Activated CD8-positive, alpha-beta memory T cell treated with anti-CD3 and anti-CD28 coated beads for 48 hours (primary cell): ENCODE measurements around the gene ADPRH.
"Not testable (repeated sequence)": the region's sequence is repeated elsewhere in the genome, so short reads cannot be mapped to it uniquely, and the experiment has no call there.

ENCODE experiments used
- DNase-seq, 3 experiments: peaks; one replicate each; pipeline ENCODE4 v3.0.0-alpha.2; 2020; ENCODE audit warnings: low read depth in 2 of 3, low spot score in 2 of 3

The ADPRH gene

DNA sequence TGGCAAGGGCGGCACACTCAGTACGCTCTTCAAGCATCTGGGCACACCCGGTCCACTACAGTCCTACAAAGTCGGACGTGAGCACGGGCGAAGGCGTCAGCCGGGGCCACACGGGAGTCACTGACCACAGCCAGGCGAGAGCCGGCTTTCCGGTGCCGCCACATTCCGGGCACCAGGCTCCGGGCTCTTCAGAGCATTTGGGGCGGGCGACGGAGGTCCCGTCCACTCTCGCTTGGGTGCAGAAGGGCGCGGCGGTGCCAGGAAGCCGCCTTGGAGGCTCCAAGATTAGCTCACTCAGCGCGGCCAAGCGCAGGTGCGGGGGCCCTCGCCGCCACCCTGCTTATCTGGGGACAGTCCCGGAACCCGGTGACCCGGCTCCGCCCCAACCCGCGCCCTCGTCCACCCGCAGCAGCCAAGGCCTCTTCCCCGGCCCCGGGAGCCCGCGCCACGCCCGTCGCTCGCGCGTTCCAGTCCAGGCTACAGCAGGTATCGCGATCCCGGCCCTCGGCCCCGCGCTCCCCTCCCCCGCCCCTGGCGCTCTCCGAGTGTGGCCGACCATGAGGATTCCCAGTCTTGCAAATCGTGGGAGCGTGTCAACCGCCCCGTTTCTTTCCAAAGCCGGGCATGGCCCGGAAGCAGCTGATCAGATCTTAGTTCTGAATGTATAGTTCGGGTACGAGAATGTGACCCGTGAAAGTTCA lies at the start of gene ADPRH:
Gene ADPRH, plus strand, starts transcription at position 127 of the 701 bp plus-strand sequence. CDS start 2,678 bp downstream, outside the sequence.
- peak; percentile 29 to 41 (median 32) for DNase-seq

DNA sequence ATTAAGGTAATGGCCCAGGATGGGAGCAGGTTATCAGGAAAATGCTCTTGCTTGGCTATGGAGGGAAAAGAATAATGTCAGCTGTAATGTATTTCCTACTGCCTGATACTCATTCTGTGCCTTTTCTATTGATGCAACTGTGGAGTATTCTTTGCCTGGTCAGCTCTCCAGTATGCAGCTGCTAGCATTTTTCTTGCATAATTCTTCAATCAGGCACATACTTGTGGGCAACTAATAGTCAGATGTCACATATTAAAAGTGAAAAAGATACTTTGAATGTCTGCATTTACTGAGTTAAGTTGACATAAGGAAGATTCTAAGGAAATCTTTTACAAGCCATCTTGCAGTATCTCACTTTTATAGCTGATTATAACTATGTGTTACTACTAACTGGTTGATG lies 49.4 kb upstream of the ADPRH start:
- DNase-seq = no peak

DNA sequence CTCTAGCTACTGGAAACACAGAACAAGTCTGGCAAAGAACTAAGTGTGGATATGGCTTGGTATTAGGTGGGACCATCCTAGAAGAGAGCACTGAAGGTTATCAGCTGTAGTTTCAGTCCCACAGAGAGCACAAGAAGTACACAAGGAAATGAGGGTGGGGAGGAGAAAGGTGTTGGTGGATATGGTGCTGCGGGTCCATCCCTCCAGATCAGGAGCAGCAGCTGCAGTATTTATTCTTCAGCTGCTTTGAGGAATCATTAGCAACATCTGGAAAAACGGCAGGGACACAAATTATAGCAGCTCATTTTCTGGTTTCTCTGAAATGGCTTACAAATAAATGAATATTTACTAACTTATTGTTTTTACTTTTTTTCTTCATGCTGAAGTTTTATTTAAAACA lies 48.8 kb upstream of the ADPRH start:
- DNase-seq = no peak

DNA sequence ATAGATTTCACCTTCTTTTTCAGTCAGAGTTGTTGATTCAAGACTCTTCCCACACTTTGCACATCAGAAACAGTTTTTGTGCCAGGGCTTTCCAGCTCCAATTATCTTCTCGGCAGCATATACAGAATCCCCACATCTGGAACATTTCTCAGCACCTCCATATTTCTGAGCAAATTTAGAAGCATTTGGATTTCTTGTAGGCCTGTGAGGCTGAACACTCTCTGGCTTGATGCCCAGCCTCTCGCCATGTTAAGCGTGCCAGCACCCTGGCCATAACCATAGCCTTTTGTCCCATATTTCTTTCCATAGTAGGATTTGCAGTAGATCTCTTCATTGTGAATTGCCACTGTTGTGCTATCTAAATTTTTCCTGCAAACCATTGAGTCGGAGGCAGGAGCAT lies 48.1 kb upstream of the ADPRH start:
- DNase-seq = no peak

DNA sequence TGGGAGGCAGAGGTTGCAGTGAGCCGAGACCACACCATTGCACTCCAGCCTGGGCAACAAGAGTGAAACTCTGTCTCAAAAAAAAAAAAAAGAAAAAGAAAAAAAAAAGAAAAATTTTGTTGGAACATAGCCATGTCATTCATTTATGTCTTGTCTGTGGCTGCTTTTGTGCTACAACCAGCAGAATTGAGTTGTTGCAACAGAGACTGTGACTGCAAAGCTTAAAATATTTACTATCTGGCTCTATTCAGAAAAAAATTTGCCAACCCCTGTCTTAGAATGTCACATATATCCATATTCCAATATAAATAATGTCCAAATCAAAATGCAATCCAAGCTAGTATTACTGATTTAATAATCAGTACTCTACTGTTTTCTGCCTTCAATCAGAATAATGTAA lies 45.0 kb upstream of the ADPRH start:
- no peak for DNase-seq

DNA sequence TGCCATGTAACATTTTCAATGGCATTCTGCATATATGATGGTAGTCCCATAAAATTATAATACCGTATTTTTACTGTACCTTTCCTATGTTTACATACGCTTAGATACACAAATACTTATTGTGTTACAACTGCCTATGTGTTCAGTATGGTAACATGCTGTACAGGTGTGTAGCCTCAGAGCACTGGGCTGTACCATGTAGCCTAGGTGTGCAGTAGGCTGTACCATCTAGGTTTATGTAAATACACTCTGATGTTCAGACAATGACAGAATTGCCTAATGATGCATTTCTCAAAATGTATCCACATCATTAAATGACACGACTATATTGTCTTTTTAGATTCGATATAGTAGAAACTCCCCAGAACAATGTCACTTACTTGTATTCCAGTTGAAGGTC lies 42.5 kb upstream of the ADPRH start:
- no peak for DNase-seq

DNA sequence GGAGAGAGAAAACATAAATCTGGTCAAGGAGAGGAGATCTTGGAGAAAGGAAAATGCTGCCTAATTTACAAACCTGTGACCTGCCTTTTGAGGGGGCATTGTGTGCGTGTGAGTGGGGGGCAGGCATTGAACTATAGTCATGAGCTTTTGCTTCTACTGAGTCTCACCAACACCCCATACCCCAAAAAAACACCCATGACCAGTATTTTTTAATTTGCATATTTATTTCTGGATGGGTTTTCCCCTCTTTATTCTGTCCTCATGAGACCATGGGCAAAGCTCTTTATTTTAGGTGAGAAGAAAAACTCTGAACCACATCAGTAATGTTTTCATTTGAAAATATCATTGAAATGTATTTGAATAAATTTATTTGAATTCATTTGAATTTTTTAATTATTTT lies 40.5 kb upstream of the ADPRH start:
- DNase-seq = no peak

DNA sequence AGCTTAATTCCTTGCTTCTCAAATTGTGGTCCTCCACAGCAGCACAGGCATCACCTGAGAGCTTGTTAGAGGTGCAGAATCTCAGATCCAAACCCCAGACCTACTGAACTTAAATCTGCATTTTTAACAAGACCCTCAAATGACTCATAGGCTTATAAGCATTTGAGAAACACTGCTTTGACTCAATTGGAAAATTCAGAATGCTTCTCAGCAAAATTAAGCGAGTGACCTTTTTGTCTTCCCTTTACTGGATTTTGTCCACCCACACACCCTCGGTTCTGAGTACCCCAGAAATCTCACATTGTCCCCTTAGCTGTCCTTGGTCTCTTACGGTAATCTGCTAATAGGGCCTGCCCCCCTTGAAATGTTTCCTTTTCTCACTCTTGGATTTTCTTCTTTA lies 37.7 kb upstream of the ADPRH start:
- DNase-seq = no peak

DNA sequence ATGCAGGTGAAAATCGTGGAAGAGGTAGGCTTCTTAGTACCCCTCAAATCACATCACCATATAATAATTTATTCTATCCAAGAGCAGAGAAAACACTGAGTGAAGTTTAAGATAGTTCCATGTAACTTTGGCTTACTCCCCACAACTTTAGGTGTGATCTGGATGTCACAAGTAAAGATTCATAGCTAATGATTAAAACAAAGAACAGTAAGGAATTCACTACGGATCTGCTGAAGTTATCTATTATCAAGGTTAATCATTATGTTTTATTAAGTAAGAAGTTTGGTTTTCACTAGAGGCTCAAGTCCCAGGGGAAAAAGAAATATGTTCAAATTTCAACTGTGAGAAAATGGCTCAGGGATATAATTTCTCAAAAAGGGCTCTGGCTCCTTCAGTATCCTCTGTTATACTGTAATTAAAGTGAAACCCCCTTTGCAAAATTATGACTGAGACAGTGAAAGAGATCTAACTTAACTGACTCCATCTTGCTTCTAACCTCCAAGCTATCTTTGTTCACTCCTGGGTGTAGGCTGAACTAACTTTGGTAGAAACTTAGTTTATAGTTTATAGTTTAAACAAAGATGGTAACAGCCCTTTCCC lies 37.0 kb upstream of the ADPRH start:
- DNase-seq = no peak

DNA sequence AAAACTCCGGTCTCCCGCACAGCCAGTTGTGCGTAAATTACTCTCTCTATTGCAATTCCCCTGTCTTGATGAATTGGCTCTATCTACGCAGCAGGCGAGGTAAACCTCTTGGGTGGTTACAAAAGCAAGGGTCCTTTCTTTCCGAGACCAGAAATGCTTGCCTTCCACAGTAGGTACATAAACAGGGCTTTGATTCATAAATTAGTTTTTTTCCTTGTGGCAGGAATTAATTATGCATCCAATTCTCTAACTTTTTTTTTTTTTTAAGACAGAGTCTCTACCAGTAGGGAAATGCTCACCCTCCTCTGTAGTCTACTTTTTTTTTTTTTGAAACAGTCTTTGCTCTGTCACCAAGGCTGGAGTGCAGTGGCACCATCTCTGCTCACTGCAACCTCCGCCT lies 36.1 kb upstream of the ADPRH start:
- no peak for DNase-seq

DNA sequence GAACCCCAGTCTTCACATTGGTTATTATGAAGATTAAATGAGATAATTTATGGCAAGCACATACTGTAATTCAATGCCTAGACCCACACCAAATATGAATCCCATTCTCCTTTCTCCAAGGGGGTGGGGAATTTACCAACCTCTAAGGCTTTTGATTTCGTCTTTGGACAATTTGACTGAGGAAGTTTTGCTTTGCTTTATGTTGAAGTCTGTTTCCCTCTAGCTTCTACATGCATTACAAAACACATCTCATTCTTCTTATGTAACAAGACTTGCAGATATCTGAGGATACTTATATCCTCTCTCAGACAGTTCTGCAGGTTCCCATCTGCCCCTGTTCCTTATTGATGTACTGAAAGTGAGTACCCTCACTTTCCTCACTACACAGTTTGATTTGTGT lies 32.1 kb upstream of the ADPRH start:
- DNase-seq = no peak

DNA sequence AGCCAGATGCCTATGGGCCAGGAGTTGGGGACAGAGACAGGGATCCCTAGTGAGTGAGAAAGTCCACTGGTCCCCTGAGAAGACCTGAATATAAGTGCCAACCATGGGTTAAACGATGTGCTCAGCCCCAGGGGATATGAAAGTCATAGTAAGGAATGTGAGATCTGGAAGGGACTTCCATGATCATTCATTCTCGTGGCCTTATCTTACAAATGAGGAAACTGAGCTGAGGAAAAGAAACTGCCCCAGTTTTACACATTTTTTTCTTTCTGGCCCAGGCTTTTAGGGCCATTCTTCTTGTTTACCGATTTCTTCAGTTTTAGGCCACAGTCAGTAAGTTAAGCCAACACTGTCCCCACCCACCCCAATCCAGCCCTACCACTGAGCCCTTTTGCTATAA lies 31.0 kb upstream of the ADPRH start:
- DNase-seq = no peak

DNA sequence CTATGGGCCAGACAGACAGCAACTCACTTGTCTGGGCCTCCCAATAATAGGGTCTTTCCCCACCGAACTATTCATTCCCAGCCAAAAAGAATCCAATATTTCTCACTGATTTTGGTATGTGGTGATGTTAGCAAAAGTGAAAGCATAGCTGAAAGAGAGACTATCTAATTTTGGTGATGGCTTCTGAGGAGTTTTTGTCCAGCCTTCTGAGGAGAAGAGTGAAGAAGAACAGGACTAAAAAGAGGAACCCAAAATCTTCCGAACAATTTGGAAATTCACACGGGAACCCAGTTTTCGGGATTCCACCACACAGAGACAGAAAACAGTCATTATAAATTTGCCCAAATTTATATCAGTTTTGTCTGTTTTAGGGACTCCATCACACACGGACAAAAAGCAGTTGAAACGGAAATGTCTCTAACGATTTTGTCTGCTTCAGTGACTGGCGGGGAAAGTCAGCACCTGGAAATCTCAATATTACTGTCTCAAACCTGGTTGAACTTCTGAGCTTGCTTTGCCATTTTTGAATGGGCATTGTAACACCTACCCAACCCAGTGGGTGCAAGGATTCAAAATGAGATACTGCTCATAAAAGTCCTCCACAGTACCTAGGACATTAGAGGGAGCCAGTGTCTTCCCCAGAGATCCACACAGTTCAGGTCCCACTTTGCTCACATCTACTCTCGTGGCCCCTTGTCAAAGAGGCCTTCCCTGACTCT lies 28.9 kb upstream of the ADPRH start:
- DNase-seq = no peak

DNA sequence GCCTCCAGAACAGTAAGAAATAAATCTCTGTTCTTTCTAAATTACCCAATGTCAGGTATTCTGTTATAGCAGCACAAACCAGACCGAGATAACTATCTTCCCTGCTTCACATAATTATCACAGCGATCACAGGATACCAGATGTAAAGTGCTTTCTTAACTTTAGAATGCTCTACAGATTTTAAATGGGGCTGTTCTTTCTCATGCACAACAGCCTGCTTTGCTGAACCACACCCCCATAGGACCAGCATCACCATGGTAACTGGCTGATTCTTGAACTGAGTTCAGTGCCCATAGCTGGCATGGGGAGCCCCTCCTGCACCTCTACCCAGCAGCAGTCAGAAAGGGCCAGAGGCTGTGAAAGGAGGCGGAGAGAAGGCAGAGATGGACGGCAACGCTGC lies 27.7 kb upstream of the ADPRH start:
- DNase-seq = no peak

DNA sequence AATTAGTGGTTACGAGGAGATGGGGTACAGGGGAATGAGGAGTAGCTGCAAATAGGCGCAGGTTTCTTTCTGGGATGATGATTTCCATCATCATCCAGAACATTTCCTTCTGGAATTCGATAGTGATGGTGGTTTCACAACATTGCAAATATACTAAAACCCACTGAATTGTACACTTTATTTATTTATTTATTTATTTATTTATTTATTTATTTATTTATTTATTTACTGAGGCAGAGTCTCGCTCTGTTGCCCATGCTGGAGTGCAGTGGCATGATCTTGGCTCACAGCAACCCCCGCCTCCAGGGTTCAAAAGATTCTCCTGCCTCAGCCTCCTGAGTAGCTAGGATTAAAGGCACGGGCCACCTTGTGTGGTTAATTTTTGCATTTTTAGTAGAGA lies 26.4 kb upstream of the ADPRH start:
- not testable (repeated sequence) for DNase-seq

DNA sequence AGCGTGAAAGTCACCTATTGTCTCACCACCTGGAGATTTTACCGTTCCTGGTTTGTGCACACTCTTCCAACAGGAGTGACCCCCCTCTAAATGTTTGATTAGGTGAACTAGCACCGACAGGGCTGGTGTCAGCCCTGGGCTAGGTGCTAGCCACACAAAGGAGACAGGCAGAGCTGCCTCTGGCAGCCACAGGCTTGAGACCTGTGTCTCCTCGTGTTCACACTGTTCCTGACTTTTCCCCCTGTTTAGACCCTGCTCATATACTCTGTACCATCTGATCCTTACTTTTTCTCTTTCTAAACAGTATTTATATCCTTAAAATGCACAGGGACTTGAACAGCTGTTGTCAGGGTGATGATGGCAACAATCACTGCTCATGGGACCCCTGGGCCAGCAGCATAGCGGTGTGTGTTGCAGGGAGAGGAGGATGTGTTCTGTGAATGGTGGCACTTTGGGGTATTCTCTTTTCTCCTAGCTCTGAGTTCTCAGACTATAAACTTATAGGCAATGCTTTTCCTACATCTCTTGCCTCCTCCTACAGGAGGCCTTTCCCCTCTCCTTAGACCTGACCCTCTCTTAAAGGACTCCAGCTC lies 25.4 kb upstream of the ADPRH start:
- no peak for DNase-seq

DNA sequence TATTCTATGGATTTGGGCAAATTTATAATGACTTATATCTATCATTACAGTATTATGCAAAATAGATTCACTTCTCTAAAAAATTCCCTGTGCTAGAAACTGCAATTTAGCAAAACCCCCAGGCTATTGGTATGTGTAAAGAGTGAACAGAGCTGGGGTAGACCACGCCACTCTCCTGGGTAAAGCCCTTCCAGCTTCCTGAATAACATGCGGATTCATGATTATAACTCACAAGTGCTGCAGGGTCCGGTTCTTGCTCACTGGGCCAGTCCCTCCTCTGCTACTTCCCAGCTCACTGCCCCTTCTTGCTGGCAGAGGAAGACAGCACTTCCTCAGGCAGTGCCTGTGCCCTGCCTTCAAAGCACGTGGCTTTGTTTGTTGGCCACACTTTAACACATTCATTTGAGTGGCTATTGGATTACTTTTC lies 24.0 kb upstream of the ADPRH start:
- no peak for DNase-seq

DNA sequence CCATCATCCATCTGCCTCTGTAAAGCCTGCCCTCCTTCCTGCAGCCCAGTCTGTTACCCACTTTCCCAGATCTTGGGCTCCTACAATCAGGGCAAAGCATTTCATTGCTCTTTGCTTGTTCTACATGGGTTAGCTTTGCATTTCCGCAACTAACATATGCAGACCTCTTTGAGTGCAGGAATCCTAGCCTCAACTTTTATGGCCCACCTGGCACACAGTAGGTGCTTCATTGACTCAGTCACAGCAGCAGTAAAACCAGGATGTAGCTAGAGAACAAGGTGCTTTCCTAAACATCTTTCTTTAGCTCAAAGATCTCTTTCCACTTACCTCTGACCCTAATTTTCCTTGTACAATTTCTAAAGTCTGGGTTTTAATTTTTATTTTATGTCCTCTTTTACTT lies 23.4 kb upstream of the ADPRH start:
- DNase-seq = no peak

DNA sequence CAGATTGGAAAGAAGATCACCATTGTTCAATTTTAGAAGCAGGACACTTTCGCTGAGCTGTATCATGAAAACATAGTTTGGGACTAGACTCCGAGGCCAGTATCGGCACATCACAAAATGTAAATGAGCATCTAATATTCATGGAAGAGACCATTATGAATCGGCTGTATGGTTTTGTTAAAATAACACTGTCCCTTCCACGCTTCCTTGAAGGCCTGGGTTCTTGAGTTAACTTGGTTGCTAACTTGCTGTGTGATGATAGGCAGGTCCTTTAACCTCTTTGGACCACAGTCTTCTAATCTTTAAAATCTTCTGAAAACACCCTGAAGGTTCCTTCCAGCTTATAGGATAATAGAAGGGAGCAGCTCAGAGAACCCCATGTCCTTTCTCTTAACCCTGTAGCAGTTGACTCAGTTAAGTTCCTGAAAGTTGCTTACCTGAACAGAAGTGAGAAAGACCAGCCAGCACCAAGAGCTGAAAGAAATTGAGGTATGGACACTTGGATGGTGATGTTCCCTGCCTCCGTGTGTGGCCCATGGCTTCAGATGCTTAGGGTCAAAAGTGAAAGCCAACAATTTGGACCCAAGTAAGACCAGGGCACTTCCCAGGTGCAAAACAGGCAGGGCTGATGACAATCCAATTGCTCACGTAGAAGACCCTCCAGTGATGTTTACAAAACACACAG lies 22.0 kb upstream of the ADPRH start:
- no peak for DNase-seq

DNA sequence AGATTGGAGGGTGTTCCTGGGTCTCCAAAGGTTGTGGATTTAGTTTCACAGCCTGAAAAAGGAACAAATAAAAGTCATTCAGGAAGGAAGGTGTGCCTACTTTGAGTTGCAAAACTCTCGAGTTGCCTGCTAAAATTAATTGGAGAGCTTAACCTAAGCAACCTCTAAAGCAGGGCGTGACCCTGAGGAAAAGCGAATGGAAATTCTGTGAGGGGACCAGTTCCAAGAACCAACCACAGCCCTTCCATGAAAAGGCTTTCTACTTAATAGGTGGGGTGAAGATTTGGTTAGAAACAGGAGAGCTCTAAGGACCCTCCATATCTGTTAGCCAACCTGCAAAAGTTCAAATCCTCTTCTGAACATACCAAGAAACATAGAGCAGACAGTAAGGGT lies 21.4 kb upstream of the ADPRH start:
- no peak for DNase-seq

DNA sequence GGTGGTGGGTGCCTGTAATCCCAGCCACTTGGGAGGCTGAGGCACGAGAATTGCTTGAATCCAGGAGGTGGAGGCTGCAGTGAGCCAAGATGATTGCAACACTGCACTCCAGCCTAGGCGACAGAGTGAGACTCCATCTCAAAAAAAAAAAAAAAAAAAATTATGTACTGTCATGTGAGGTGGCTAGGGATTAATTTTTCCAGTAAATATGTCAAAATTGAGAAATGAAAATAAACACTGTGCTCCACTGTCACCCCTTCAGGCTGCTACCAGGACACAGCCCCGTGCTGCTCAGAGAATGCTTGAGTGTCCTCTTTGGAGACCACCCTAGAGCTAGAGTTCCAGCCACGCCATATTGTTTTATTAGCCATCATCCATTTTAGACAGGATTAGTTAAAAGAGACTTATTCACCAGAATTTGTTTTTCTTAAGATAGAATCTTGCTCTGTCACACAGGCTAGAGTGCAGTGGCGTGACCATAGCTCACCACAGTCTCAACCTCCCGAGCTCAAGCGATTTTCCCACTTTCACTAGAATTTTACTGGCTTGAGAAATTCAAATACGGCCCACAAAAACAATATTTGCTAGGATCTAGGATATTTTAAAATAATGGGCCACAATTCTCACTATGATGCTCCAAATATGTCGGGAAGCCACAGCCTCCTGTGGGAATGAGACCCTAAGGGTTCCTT lies 20.5 kb upstream of the ADPRH start:
- DNase-seq = no peak
